OCI-M2 (cell line): Measurements from ENCODE around the gene MIB2.

Experiments
- DNase-seq: peaks from one replicate; lab custom pipeline; 2025; ENCODE audit not compliant: unreplicated experiment; lab: John Stamatoyannopoulos, UW

Gene MIB2

GRCh38 chr1:1614204-1614953 is 921 bp upstream of the MIB2 start:
- peak; percentile 63 for DNase-seq

- DNase-seq = no peak
Observed at GRCh38 chr1:1614954-1615255, 395 bp upstream of the MIB2 start.

GRCh38 chr1:1616045-1616790 is 918 bp downstream of the MIB2 start:
- no peak for DNase-seq

GRCh38 chr1:1616838-1617237 is 1.5 kb downstream of the MIB2 start:
- no peak for DNase-seq

GRCh38 chr1:1617516-1617915 is 2.2 kb downstream of the MIB2 start:
- DNase-seq = no peak

GRCh38 chr1:1617925-1618324 is 2.6 kb downstream of the MIB2 start:
- no peak for DNase-seq

- no peak for DNase-seq
Observed at GRCh38 chr1:1618396-1619068, 3.2 kb downstream of the MIB2 start.

- DNase-seq = no peak
Observed at GRCh38 chr1:1619917-1620361, 4.6 kb downstream of the MIB2 start.

GRCh38 chr1:1620433-1621139 is 5.3 kb downstream of the MIB2 start:
- DNase-seq = no peak

GRCh38 chr1:1621173-1622009 is 6.1 kb downstream of the MIB2 start:
- no peak for DNase-seq

GRCh38 chr1:1622010-1622787 is 6.9 kb downstream of the MIB2 start:
- DNase-seq = no peak

GRCh38 chr1:1622788-1623094 is 7.4 kb downstream of the MIB2 start:
- no peak for DNase-seq

GRCh38 chr1:1623181-1623630 is 7.9 kb downstream of the MIB2 start:
- no peak for DNase-seq

GRCh38 chr1:1623631-1624442 is 8.5 kb downstream of the MIB2 start:
- DNase-seq = no peak

- DNase-seq = no peak
Observed at GRCh38 chr1:1624443-1625403, 9.4 kb downstream of the MIB2 start.

- no peak for DNase-seq
Observed at GRCh38 chr1:1625404-1625775, 10.1 kb downstream of the MIB2 start.

GRCh38 chr1:1625824-1626206 is 10.5 kb downstream of the MIB2 start:
- no peak for DNase-seq
